Activated T-helper 2 cell treated with anti-CD3 and anti-CD28 coated beads, Interferon-gamma antibody, Interleukin-2, Interleukin-4, amounts not matched to agents 10 μg/mL and 5 μg/mL and 100 μg/mL, durations not matched to agents 14 hours and 24 hours and 36 hours (primary cell): ENCODE data around the gene GORAB. TPM values are rescaled to one million over a fixed set of nuclear protein-coding genes. Genes with fewer than 3 reads are reported as not detected.

Source experiments
- DNase-seq: peaks from one replicate; pipeline ENCODE4 v3.0.0; 2021; ENCODE audit warnings: low spot score
- H3K27ac Mint-ChIP-seq: one replicate; pipeline ENCODE4 v1.8.0; 2021; ENCODE audit warnings: mixed read lengths
- H3K27me3 Mint-ChIP-seq: one replicate; pipeline ENCODE4 v1.8.0; 2021; ENCODE audit warnings: low read depth, mixed read lengths
- H3K36me3 Mint-ChIP-seq: one replicate; pipeline ENCODE4 v1.8.0; 2021; ENCODE audit warnings: low read depth, mixed read lengths
- H3K4me1 Mint-ChIP-seq: one replicate; pipeline ENCODE4 v1.8.0; 2021; ENCODE audit warnings: low read depth, mixed read lengths
- H3K4me3 Mint-ChIP-seq: one replicate; pipeline ENCODE4 v1.8.0; 2021; ENCODE audit warnings: low read depth, mild to moderate bottlenecking, moderate library complexity, mixed read lengths
- H3K9me3 Mint-ChIP-seq: one replicate; pipeline ENCODE4 v1.8.0; 2021; ENCODE audit warnings: mixed read lengths
- intact Hi-C: fragments of 100-400 bp; cut with micrococcal nuclease; formaldehyde crosslinking; loops from one replicate; pipeline ENCODE4 v1.15.1; 2023
- total RNA-seq: library from RNA; stranded (reverse); gene quantifications from 2 replicates; pipeline ENCODE4 v1.2.3, GENCODE V29; 2022

Gene GORAB
- total RNA-seq, 1 donor from 2014 or later = 12.3 TPM

- Mint-ChIP-seq H3K36me3 (no peaks in the 10 kb centered on the region), H3K9me3 (peaks cover 17% of the 10 kb centered on the region), H3K4me3 (no peak overlapping the region), H3K4me1 (no peaks in the 10 kb centered on the region), H3K27ac (no peak overlapping the region), H3K27me3 (no peaks in the 10 kb centered on the region)
- DNase-seq = no peak
- intact Hi-C loops = no loop called here
These were observed 69.9 kb downstream of the GORAB start for GRCh38 chr1:170601866-170602265.

Other genes starting within 250 kb of the GORAB start
- not detected in 2 replicates for gene PRRX1, start 132.0 kb downstream of the GORAB start, total RNA-seq